NOMO-1 treated with dmso at 0.1 percent for 144 hours (cell line): ENCODE measurements around the gene HECW1.
"Not testable (repeated sequence)": the region's sequence is repeated elsewhere in the genome, so short reads cannot be mapped to it uniquely, and the experiment has no call there.

Experiments used
- DNase-seq: peaks from one replicate; lab custom pipeline; 2025; ENCODE audit not compliant: unreplicated experiment; lab: John Stamatoyannopoulos, UW

Gene HECW1

DNA sequence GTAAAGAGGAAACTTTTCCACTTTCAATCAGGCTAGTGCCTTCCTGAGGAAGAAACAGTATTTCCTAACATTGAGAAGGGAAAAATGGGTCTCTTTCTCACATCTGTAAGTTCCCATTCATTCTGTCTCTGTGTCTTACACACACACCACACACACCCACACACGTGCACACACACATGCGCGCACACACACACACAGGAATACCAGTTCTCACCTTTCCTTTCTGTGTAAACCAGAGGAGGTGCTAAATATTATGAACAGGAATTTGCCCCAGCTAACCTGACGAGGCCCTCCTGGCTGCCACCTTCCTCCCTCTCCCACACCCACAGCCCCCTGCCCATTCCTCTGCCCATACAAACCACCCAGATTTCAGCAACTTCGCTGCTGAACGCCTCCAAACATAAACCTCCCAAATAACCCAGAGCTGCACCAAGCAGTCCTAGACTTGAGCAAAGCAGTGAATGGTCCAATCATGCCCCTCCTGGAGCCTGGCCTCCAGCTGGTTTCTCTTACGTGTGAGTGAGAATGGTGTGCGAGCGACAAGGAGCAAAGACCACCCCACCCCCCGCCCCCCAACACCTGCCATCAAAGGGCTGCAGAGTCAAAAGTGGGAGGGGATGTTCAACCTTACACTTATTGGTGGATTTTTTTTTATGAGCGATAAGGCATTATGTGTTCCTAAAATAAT, 190.5 kb downstream of the HECW1 start:
- no peak for DNase-seq

- no peak for DNase-seq
Observed at GRCh38 chr7:43303740-43304241, 191.3 kb downstream of the HECW1 start.

- no peak for DNase-seq
Observed at GRCh38 chr7:43306404-43306803, 194.0 kb downstream of the HECW1 start.

GRCh38 chr7:43307522-43307921, 195.1 kb downstream of the HECW1 start:
- no peak for DNase-seq

- no peak for DNase-seq
Observed at GRCh38 chr7:43308913-43309705, 196.7 kb downstream of the HECW1 start.

DNA sequence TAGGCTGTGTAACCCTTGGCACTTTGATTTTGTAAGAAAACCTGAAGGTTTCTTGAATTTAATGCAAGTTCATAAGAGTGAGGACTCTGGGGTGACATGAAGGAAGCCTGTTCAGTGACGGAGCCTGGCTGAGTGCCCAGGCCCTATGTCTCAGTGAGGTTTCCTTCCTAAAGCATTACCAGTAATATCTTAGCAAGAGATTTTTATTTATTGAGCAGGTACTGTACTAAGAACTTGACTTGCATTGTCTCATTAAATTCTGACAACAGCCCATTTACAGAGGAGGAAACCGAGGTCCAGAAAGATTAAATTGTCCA, 197.2 kb downstream of the HECW1 start:
- DNase-seq = no peak

GRCh38 chr7:43311052-43311451, 198.6 kb downstream of the HECW1 start:
- DNase-seq = no peak

DNA sequence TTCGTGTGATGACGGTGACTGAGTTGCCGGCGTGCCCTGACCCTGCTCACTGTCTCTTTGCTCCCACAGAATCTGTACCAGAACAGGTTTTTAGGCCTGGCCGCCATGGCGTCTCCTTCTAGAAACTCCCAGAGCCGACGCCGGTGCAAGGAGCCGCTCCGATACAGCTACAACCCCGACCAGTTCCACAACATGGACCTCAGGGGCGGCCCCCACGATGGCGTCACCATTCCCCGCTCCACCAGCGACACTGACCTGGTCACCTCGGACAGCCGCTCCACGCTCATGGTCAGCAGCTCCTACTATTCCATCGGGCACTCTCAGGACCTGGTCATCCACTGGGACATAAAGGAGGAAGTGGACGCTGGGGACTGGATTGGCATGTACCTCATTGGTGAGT, 199.2 kb downstream of the HECW1 start:
- no peak for DNase-seq

GRCh38 chr7:43313628-43314378, 201.4 kb downstream of the HECW1 start:
- no peak for DNase-seq

GRCh38 chr7:43314379-43315158, 202.1 kb downstream of the HECW1 start:
- no peak for DNase-seq

GRCh38 chr7:43317075-43317474, 204.6 kb downstream of the HECW1 start:
- DNase-seq = no peak

DNA sequence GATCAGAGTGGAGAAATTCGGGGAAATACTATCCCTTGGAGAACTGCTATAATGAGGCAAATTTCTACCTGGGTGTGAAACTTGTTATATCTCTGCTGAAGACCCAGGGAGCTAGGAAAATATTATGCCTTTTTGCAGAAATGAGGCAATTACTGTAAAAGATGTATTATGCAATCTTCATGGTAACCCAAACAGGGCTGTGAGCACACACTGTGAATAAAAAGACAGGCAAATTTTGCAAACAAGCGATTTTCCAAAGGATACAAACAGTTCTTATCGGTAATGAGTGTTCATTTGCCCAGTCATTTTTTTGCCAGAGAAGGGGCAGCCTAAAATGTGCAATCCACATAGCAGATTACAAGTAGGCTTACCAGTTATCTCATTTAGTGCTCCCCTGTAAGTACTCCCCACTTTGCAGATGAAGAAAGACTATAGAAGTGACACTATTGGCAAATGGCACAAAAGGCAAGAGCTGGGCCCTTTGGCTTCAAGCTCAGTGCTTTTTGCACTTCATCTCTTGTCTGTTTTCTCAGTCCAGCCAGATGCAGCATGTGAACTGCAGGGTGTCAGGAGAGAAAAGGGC, 205.8 kb downstream of the HECW1 start:
- peak; percentile 1 for DNase-seq

- DNase-seq = no peak
Observed at GRCh38 chr7:43325595-43325994, 213.1 kb downstream of the HECW1 start.

DNA sequence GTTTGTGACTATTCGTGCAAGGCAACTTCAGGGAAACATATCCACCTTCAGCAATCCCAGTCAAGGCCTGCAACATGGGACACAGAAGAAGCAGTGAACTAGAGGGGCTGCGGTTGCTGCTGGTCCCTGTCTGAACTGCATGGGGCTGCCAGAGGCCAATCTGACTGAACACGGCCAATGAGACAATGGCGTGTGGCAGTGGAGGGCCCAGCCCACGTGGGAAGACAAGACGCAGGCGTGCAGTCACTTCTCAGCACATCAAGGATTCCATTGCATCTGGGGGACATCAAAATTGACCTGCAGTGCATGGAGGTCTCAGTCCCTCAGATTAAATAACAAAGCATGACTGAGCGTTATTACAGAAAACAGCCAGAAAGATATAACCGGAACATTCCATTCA, 215.9 kb downstream of the HECW1 start:
- no peak for DNase-seq

GRCh38 chr7:43328785-43329380, 216.4 kb downstream of the HECW1 start:
- no peak for DNase-seq

DNA sequence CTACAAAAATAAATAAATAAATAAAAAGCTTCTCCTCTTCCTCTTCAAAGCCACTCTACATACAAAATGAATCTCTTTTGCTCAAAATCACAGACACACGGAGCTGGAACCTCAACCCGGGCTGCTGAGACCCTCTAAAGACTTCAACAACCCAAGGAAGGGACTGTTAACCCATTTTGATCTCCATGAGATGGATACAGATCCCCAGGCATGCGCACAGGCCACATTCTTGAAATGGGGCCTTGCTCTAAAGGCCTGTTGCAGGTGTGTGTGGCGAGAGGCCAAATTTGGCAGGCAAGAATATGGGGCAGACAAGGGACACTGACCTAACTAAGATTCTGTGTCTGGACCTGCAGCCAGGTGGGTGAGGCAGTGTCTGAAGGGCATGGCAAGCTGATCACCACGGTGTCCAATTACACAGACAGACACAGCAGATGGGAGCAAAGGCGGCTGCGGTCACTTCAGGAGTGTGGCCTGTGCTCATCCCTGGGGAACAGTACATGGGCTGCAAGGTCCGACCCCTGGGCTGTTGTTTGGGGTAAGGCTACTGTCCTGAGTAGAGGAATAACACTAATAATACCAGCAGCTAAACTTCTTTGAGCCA, 219.8 kb downstream of the HECW1 start:
- no peak for DNase-seq

DNA sequence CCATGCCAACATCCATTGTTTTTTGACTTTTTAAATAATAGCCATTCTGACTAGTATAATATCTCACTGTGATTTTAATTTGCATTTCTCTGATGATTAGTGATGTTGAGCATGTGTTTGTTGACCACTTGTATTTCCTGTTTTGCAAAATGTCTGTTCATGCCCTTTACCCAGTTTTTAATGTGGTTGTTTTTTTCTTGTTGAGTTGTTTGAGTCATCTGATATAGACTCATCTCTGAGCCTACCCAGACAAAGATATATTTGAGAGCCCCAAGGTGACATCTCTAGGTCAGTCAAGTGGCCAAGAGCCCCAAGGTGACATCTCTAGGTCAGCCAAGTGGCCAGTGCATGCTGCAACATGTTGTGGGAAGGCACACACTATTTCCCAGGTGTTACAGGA, 224.7 kb downstream of the HECW1 start:
- no peak for DNase-seq

GRCh38 chr7:43337811-43338210, 225.4 kb downstream of the HECW1 start:
- DNase-seq = no peak

DNA sequence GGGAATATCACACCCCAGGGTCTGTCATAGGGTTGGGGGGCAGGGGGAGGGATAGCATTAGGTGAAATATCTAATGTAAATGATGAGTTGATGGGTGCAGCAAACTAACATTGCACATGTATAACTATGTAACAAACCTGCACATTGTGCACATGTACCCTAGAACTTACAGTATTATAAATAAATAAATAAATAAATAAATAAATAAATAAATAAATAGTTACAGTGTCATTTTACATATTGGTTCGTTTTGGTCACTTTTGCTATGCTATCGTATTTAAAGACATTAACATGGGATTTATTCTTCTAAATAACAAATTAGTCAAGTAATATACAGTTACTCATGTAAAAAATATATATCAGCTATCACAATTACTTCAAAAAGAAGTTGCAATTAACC, 228.7 kb downstream of the HECW1 start:
- no peak for DNase-seq

DNA sequence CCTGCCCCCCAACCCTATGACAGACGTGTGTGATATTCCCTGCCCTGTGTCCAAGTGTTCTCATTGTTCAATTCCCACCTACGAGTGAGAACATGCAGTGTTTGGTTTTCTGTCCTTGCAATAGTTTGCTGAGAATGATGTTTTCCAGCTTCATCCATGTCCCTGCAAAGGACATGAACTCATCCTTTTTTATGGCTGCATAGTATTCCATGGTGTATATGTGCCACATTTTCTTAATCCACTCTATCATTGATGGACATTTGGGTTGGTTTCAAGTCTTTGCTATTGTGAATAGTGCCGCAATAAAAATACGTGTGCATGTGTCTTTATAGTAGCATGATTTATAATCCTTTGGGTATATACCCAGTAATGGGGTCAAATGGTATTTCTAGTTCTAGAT, 231.0 kb downstream of the HECW1 start:
- DNase-seq = not testable (repeated sequence)
